Neutrophil (primary cell): ENCODE results near the gene CARD10.

Experiments
- H3K27ac ChIP-seq: fragments of 200-600 bp; sonication (generic); 2 replicates; pipeline ENCODE4 v1.5.1; 2016; ENCODE audit warnings: mild to moderate bottlenecking, moderate library complexity
- H3K27me3 ChIP-seq: fragments of 200-600 bp; sonication (generic); 2 replicates; pipeline ENCODE4 v1.6.0; 2016; ENCODE audit warnings: mild to moderate bottlenecking
- H3K36me3 ChIP-seq: fragments of 200-600 bp; sonication (generic); 2 replicates; pipeline ENCODE4 v1.5.1; 2017
- H3K4me1 ChIP-seq, 2 experiments: fragments of 200-600 bp in 1 of 2; sonication (generic) in 1 of 2; 1 replicate in 1 of 2; 2 replicates in 1 of 2; pipeline versions ENCODE4 v1.5.1 to v1.6.1; 2013 to 2016; ENCODE audit warnings: low read depth in 1 of 2, low read length in 1 of 2, mild to moderate bottlenecking in 1 of 2, moderate library complexity in 1 of 2; ENCODE audit not compliant: control insufficient read depth in 1 of 2, insufficient read depth in 1 of 2
- H3K4me3 ChIP-seq, 2 experiments: fragments of 200-600 bp in 1 of 2; sonication (generic) in 1 of 2; 1 replicate in 1 of 2; 2 replicates in 1 of 2; pipeline ENCODE4 v1.5.1; 2013 to 2016; ENCODE audit warnings: low read depth in 1 of 2, low read length in 1 of 2, mild to moderate bottlenecking in 1 of 2, moderate library complexity in 1 of 2
- H3K9me3 ChIP-seq: fragments of 200-600 bp; sonication (generic); 2 replicates; pipeline ENCODE4 v1.5.1; 2016
- TF ChIP-seq, protein P1 (sequence below): fragments of 200-600 bp; sonication (generic); IDR thresholded peaks from 2 replicates; pipeline ENCODE4 v1.5.1; 2016; ENCODE audit warnings: antibody characterized with exemption

Gene CARD10

GRCh38 chr22:37514526-37515051 is 4.6 kb downstream of the CARD10 start:
- no peaks in the 10 kb centered on the region for H3K9me3 ChIP-seq
- peaks cover 0 to 5% of the 10 kb centered on the region in 2 experiments for H3K4me1 ChIP-seq
- H3K27me3 ChIP-seq = peaks cover 66% of the 10 kb centered on the region
- no peak overlapping the region for H3K27ac ChIP-seq
- H3K4me3 ChIP-seq = no peak overlapping the region
- H3K36me3 ChIP-seq = no peaks in the 10 kb centered on the region
- TF ChIP-seq, protein P1, sequence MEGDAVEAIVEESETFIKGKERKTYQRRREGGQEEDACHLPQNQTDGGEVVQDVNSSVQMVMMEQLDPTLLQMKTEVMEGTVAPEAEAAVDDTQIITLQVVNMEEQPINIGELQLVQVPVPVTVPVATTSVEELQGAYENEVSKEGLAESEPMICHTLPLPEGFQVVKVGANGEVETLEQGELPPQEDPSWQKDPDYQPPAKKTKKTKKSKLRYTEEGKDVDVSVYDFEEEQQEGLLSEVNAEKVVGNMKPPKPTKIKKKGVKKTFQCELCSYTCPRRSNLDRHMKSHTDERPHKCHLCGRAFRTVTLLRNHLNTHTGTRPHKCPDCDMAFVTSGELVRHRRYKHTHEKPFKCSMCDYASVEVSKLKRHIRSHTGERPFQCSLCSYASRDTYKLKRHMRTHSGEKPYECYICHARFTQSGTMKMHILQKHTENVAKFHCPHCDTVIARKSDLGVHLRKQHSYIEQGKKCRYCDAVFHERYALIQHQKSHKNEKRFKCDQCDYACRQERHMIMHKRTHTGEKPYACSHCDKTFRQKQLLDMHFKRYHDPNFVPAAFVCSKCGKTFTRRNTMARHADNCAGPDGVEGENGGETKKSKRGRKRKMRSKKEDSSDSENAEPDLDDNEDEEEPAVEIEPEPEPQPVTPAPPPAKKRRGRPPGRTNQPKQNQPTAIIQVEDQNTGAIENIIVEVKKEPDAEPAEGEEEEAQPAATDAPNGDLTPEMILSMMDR = no peak

DNA sequence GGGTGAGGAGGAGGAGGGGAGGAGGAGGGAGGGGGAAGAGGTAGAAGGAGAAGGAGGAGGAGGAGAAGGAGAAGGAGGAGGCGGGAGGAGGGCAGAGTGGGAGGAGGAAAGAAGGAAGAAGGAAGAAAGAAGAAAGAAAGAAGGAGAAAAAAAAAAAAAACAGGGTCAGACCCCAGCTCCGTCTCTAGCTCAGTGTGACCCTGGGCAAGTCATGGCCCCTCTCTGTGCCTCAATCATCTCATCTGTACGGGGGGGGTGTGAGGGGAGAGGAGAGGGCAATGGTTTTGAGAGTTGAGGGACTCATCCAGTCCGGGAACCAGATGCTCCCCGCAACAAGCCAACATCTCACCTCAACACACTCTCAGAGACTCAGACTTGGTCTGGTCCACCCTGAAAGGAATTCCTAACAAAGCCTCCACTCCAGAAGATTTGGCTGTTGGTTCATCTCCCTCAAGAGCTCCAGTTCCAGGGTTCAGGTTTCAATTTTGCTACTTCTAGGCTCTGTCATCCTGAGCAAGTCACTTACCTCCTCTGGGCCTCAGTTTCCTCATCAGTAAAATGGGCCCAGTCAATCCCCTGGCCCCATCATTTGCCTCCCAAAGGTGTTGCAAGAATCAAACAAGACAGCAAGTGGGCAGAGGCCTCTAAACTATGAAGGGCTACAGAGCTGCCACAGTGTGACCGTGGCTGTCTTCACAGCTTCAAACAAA is 7.7 kb downstream of the CARD10 start:
- Histone ChIP-seq H3K4me1 (no peaks in the 10 kb centered on the region), H3K9me3 (no peaks in the 10 kb centered on the region), H3K27me3 (peaks cover 35% of the 10 kb centered on the region), H3K36me3 (no peaks in the 10 kb centered on the region), H3K27ac (no peak overlapping the region), H3K4me3 (no peak overlapping the region)
- TF ChIP-seq, protein P1 = no peak

- Histone ChIP-seq H3K4me3 (no peak overlapping the region), H3K9me3 (no peaks in the 10 kb centered on the region), H3K27me3 (peaks cover 24% of the 10 kb centered on the region), H3K4me1 (no peaks in the 10 kb centered on the region), H3K36me3 (no peaks in the 10 kb centered on the region), H3K27ac (no peak overlapping the region)
- TF ChIP-seq, protein P1 = no peak
These were observed 9.1 kb downstream of the CARD10 start for GRCh38 chr22:37510091-37510490.

DNA sequence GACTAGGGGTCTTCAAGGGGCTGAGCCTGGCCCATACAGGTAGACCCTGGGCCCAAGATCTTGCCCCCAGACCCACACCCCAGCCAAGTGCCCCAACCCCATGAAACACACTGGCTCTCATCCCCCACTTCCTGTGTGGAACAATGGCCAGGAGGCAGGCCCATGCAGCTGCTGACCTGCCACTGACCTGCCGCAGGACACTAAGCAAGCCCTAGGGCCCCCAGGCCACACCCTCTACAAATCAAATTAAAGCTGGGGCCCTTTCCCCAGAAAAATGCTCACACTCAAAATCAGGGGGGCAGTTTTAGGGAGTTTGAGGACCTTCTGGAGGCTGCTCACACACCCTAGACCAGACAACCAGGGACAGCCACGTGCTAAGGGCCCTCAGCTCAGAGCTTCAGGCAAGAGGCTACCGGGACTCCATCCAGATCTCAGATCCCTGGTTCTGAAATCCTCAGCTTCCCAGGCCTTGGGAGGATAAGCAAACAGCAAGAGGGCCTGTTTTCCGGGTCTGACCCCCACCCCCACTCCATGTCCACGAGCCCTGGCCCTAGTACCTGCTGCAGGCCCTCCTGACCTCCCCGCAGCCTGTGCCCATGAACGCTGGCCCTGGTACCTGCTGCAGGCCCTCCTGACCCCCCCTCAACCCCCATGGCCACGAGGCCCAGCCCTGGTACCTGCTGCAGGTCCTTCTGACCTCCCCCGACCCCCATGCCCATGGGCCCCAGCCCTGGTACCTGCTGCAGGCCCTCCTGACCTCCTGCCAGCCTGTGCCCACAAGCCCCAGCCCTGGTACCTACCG is 10.0 kb downstream of the CARD10 start:
- no peak overlapping the region for H3K4me3 ChIP-seq
- peaks cover 15% of the 10 kb centered on the region for H3K27me3 ChIP-seq
- H3K4me1 ChIP-seq = no peaks in the 10 kb centered on the region
- TF ChIP-seq, protein P1 = no peak
- no peak overlapping the region for H3K27ac ChIP-seq
- H3K36me3 ChIP-seq = no peaks in the 10 kb centered on the region
- H3K9me3 ChIP-seq = no peaks in the 10 kb centered on the region

- no peaks in the 10 kb centered on the region for H3K36me3 ChIP-seq
- H3K27me3 ChIP-seq = peaks cover 13% of the 10 kb centered on the region
- H3K27ac ChIP-seq = no peak overlapping the region
- H3K4me1 ChIP-seq = no peaks in the 10 kb centered on the region
- H3K9me3 ChIP-seq = no peaks in the 10 kb centered on the region
- TF ChIP-seq, protein P1 = no peak
- H3K4me3 ChIP-seq = no peak overlapping the region
These were observed 10.7 kb downstream of the CARD10 start for GRCh38 chr22:37508431-37508992.
